ENCODE measurements around the gene OR4C45.
"Not testable (repeated sequence)": the region's sequence is repeated elsewhere in the genome, so short reads cannot be mapped to it uniquely, and the experiment has no call there.

GRCh38 chr11:50078946-50079345 is 46.3 kb downstream of the OR4C45 start:
- TF ChIP-seq, protein P1, sequence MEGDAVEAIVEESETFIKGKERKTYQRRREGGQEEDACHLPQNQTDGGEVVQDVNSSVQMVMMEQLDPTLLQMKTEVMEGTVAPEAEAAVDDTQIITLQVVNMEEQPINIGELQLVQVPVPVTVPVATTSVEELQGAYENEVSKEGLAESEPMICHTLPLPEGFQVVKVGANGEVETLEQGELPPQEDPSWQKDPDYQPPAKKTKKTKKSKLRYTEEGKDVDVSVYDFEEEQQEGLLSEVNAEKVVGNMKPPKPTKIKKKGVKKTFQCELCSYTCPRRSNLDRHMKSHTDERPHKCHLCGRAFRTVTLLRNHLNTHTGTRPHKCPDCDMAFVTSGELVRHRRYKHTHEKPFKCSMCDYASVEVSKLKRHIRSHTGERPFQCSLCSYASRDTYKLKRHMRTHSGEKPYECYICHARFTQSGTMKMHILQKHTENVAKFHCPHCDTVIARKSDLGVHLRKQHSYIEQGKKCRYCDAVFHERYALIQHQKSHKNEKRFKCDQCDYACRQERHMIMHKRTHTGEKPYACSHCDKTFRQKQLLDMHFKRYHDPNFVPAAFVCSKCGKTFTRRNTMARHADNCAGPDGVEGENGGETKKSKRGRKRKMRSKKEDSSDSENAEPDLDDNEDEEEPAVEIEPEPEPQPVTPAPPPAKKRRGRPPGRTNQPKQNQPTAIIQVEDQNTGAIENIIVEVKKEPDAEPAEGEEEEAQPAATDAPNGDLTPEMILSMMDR (IDR thresholded peaks at IDR 0.05; ENCODE audit: low read depth, low read length): not testable (repeated sequence)
- not testable (repeated sequence) for TF ChIP-seq EZH2phosphoT487 (IDR thresholded peaks at IDR 0.05; ENCODE audit: low read depth)

Measured in OCI-LY3 (cell line).